Lower leg skin (tissue), 4 donors: Measurements from ENCODE around the gene TM9SF2. TPM values are rescaled to one million over a fixed set of nuclear protein-coding genes. Genes with fewer than 3 reads are reported as not detected.
"Not testable (repeated sequence)": the region's sequence is repeated elsewhere in the genome, so short reads cannot be mapped to it uniquely, and the experiment has no call there.

Experiments
- DNase-seq, 2 donors: peaks; one replicate each; pipeline ENCODE4 v3.0.0-alpha.2; 2019; ENCODE audit warnings: low spot score in 2 of 2
- H3K4me3 ChIP-seq: fragments of 200-600 bp; sonication (generic); 2 replicates; pipeline ENCODE4 v1.5.1; 2017; ENCODE audit warnings: mild to moderate bottlenecking, low read depth; ENCODE audit not compliant: poor library complexity, severe bottlenecking
- POLR2A ChIP-seq, 2 donors: fragments of 450-650 bp; IDR thresholded peaks; one replicate each; pipeline ENCODE4 v1.6.1; 2016 to 2017; ENCODE audit warnings: antibody characterized with exemption in 2 of 2, mild to moderate bottlenecking in 1 of 2, moderate library complexity in 1 of 2
- WGBS, 2 donors: methylation state at CpG; one replicate each; pipeline ENCODE4 v1.1.5; 2018; 5-methylcytosine and 5-hydroxymethylcytosine counted together
- intact Hi-C: fragments of 100-400 bp; cut with DNase I; formaldehyde crosslinking; loops from one replicate; pipeline ENCODE4 v1.15.0; 2023; ENCODE audit warnings: low total_unique reads
- total RNA-seq, 4 donors: library from RNA; depleted of rRNA; stranded (reverse); fragments of >200 nt; gene quantifications; one replicate each; pipeline ENCODE4 v1.1.0, GENCODE V29; 2016
- TF ChIP-seq, protein P1 (sequence below), 3 donors: fragments of 450-650 bp; IDR thresholded peaks; one replicate each; pipeline ENCODE4 v1.5.1; 2016; ENCODE audit warnings: antibody characterized with exemption in 3 of 3, mild to moderate bottlenecking in 3 of 3, moderate library complexity in 2 of 3

TM9SF2 gene
- total RNA-seq, 4 donors from 2014 or later, result 66.5 to 111 (median 88.0) TPM

GRCh38 chr13:99566125-99567083 lies 65.1 kb downstream of the TM9SF2 start:
- no peak for DNase-seq
- intact Hi-C loops, result no loop called here
- TF ChIP-seq, protein P1, sequence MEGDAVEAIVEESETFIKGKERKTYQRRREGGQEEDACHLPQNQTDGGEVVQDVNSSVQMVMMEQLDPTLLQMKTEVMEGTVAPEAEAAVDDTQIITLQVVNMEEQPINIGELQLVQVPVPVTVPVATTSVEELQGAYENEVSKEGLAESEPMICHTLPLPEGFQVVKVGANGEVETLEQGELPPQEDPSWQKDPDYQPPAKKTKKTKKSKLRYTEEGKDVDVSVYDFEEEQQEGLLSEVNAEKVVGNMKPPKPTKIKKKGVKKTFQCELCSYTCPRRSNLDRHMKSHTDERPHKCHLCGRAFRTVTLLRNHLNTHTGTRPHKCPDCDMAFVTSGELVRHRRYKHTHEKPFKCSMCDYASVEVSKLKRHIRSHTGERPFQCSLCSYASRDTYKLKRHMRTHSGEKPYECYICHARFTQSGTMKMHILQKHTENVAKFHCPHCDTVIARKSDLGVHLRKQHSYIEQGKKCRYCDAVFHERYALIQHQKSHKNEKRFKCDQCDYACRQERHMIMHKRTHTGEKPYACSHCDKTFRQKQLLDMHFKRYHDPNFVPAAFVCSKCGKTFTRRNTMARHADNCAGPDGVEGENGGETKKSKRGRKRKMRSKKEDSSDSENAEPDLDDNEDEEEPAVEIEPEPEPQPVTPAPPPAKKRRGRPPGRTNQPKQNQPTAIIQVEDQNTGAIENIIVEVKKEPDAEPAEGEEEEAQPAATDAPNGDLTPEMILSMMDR (IDR thresholded peaks at IDR 0.05), result no peak
- TF ChIP-seq POLR2A (IDR thresholded peaks at IDR 0.05), result no peak
- no peak overlapping the region for H3K4me3 ChIP-seq
- WGBS, 2 donors, result 80 to 88% methylated on average over 37 of the region's 37 CpGs

DNA sequence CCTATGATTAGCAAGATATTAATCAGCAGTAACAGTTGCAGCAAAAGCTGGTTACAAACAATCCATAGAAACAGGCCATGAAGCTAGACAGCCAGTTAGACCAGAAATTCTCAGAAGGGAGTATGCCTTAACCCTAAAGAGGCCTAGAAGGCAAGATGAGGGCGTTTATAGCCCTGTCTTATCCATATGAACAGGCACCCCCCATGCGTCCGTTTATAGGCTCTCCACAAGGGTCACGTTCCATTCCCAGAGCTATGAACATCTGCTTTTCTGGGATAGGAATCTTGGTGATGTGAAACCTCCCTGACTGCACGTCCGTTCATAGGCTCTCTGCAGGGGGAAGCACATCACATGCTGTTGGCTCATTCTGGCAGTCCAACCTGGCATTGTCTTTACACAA lies 67.6 kb downstream of the TM9SF2 start:
- H3K4me3 ChIP-seq, intact Hi-C loops, DNase-seq: not testable (repeated sequence)
- WGBS, 2 donors, result 82 to 89% methylated on average over 6 of the region's 6 CpGs

- intact Hi-C loops, result no loop called here
- no peak for DNase-seq
- WGBS, 2 donors, result 71 to 80% methylated on average over 8 of the region's 8 CpGs
Observed at GRCh38 chr13:99572131-99572530, 70.9 kb downstream of the TM9SF2 start.

DNA sequence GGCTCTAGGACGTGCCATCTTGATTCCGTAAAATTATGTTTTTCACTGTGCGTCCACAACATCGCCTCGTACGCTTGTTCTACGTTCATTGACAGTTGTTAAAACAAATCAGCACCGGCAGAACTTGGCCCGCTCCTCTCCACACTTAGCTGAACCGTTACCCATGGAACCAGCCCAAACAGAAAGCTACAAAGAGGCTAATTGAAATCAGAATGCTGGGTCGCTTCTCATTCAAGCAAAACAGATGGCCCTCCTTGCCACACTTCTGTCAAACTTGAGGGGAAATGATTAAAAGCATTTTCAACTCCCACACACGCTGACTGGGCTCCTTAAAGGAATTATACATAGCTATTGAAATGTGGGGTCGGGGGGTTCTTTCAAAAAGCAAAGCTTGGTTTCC lies 71.6 kb downstream of the TM9SF2 start:
- 51 to 73% methylated on average over 13 of the region's 13 CpGs for WGBS, 2 donors
- no peak for DNase-seq
- intact Hi-C loops, result no loop called here
- no peak overlapping the region for H3K4me3 ChIP-seq
- TF ChIP-seq POLR2A (IDR thresholded peaks at IDR 0.05), result no peak
- TF ChIP-seq, protein P1 (IDR thresholded peaks at IDR 0.05), result no peak

More at GRCh38 chr13:99572131-99572530, 70.9 kb downstream of the TM9SF2 start:
- H3K4me3 ChIP-seq, result no peak overlapping the region
- no peak for TF ChIP-seq POLR2A (IDR thresholded peaks at IDR 0.05)

DNA sequence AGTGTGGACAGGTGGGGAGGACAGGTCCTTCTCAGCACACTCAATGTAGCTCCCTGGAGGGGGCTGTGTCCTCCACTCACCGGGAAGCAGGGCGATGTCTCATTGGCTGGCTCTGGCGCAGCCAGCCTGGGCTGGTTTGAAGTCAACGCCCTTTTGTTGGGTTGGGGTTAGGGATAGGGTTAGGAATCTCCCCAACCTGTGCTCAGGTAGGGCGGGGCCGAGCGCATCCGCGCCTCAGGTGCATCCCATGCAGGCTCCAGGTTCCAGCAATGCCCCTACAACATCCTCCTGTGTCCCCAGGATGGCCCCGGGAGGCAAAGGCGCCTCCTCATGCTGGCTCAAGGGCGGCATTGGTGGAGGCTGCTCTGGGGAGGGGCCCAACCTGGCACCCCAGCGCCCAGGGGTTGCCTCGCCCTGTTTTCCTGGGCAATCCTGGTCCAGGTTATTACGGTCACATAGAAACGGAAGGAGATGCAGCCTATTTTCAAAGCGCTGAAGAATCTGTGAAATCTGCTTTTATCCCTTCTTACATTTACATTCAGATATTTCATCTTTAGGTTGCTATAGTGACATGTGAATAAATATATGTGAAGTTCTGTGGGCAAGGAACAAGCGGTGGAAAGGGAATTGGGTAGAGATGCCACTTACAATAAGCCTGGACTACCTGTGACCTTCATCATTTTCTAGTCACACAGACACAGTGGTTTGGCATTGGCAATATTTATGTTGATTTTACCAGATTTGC lies 74.3 kb downstream of the TM9SF2 start:
- 51 to 57% methylated on average over 17 to 18 of the region's 18 CpGs for WGBS, 2 donors
- H3K4me3 ChIP-seq, result no peak overlapping the region
- TF ChIP-seq, protein P1 (IDR thresholded peaks at IDR 0.05), result no peak
- no peak for TF ChIP-seq POLR2A (IDR thresholded peaks at IDR 0.05)
- peak in 1 of 2 donors; percentile 36 for DNase-seq
- intact Hi-C loops, result no loop called here

DNA sequence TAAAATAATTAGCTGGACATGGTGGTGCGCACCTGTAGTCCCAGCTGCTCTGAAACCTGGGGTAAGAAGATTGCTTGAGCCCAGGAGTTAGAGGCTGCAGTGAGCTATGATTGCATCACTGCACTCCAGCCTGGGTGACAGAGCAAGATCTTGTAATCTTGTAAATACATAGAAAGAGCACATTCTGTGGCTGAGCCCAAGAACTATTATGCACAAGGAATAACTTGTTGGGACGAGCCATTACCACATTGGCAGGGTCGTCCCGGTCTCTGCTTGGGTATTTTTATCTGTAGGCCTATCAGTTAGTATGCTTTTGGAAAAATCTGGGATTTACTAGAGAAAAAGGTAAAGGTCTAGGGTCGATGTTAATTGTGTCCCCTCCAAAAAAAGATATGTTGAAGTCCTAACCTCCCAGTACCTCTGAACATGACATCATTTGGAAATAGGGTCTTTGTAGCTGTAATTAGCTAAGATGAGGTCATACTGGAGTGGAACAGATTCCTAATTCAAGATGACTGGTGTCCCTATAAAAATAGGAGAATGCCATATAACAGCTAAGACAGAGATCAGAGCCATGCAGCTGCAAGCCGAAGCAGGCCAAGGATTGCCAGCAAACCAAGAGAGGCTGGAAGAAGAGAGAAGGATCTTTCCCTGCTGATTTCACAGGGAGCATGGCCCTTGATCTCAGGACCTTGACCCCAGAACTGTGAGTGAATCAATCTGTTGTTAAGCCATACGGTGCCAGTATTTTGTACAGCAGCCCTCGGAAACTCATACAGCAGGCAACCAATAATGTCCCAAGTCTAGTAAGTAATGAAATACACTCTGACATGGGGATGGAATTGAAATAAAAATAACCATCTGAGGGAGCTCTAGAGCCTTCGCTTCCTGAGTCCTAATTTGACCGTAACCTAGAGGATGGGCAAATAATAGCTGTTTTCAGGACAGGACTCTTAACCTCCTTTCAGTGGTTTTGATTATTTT lies 77.0 kb downstream of the TM9SF2 start:
- no peak for TF ChIP-seq POLR2A (IDR thresholded peaks at IDR 0.05)
- TF ChIP-seq, protein P1 (IDR thresholded peaks at IDR 0.05), result no peak
- DNase-seq, result no peak
- WGBS, 2 donors, result 74 to 75% methylated on average over 10 of the region's 10 CpGs
- intact Hi-C loops, result no loop called here
- H3K4me3 ChIP-seq, result no peak overlapping the region
